ENCODE data around the gene ERFE.

- no peak for TF ChIP-seq POLR2AphosphoS5 (IDR thresholded peaks at IDR 0.05)
- no peak for TF ChIP-seq EZH2 (IDR thresholded peaks at IDR 0.05; ENCODE audit: borderline replicate concordance, insufficient read depth, low read length, poor library complexity, severe bottlenecking)
- no peak for TF ChIP-seq CTCF (IDR thresholded peaks at IDR 0.05; ENCODE audit: poor library complexity, severe bottlenecking)
- no peak for TF ChIP-seq RAD21 (conservative IDR thresholded peaks at IDR 0.05)
Observed at GRCh38 chr2:238134393-238134785, 24.4 kb upstream of the ERFE start.

Data from neural cell (in vitro differentiated cells).